OCI-LY7 (cell line): ENCODE measurements around the gene ABCB11.

ENCODE experiments used
- CTCF ChIP-seq: fragments of 200-600 bp; sonication (generic); conservative IDR thresholded peaks from 2 replicates; pipeline ENCODE4 v1.5.1; 2014; ENCODE audit warnings: mild to moderate bottlenecking, antibody characterized with exemption, low read length, moderate library complexity, mixed read lengths
- EZH2phosphoT487 ChIP-seq: fragments of 200-600 bp; sonication (generic); IDR thresholded peaks from 2 replicates; pipeline ENCODE4 v1.6.1; 2018; ENCODE audit warnings: low read depth, borderline replicate concordance, mild to moderate bottlenecking, mixed run types, antibody characterized with exemption, low read length, moderate library complexity, mixed read lengths

- no peak for TF ChIP-seq CTCF
- TF ChIP-seq EZH2phosphoT487, result no peak
Observed at GRCh38 chr2:169023161-169023560, 8.0 kb downstream of the ABCB11 start.
